IMR-90 (cell line): ENCODE data around the gene BTNL2.

Source experiments
- BHLHE40 ChIP-seq: fragments of 150-350 bp; IDR thresholded peaks from 2 replicates; pipeline ENCODE4 v1.6.1; 2016; ENCODE audit warnings: mild to moderate bottlenecking, low read depth, low read length
- CEBPB ChIP-seq: IDR thresholded peaks from 2 replicates; pipeline ENCODE4 v1.6.1; 2012; ENCODE audit warnings: low read depth, low read length, improper control_type of control experiment
- CHD1 ChIP-seq: IDR thresholded peaks from 2 replicates; pipeline ENCODE4 v1.6.1; 2012; ENCODE audit warnings: low read depth, low read length, improper control_type of control experiment
- CTCF ChIP-seq: conservative IDR thresholded peaks from 2 replicates; pipeline ENCODE4 v1.5.1; 2012; ENCODE audit warnings: mild to moderate bottlenecking, low read depth, low read length, improper control_type of control experiment
- ELK1 ChIP-seq: fragments of 150-350 bp; IDR thresholded peaks from 2 replicates; pipeline ENCODE4 v1.6.1; 2016; ENCODE audit warnings: low read depth, mild to moderate bottlenecking, low read length, moderate library complexity, borderline replicate concordance
- MAFK ChIP-seq: IDR thresholded peaks from 2 replicates; pipeline ENCODE4 v1.6.1; 2012; ENCODE audit warnings: low read depth, low read length, improper control_type of control experiment
- MAZ ChIP-seq: IDR thresholded peaks from 2 replicates; pipeline ENCODE4 v1.6.1; 2012; ENCODE audit warnings: low read depth, mild to moderate bottlenecking, low read length, improper control_type of control experiment, moderate library complexity, borderline replicate concordance
- POLR2A ChIP-seq: IDR thresholded peaks from 2 replicates; pipeline ENCODE4 v1.6.1; 2012; ENCODE audit warnings: mild to moderate bottlenecking, low read depth, low read length
- RCOR1 ChIP-seq: IDR thresholded peaks from 2 replicates; pipeline ENCODE4 v1.6.1; 2012; ENCODE audit warnings: mild to moderate bottlenecking, low read length, improper control_type of control experiment; ENCODE audit not compliant: insufficient replicate concordance
- RFX5 ChIP-seq: IDR thresholded peaks from 2 replicates; pipeline ENCODE4 v1.8.0; 2012; ENCODE audit warnings: low read depth, mild to moderate bottlenecking, low read length, moderate library complexity
- SMC3 ChIP-seq: fragments of 150-350 bp; IDR thresholded peaks from 2 replicates; pipeline ENCODE4 v1.6.1; 2016; ENCODE audit warnings: low read depth, mild to moderate bottlenecking, antibody characterized with exemption, low read length, moderate library complexity

- no peak for TF ChIP-seq CTCF
- TF ChIP-seq CEBPB: no peak
- no peak for TF ChIP-seq MAFK
- no peak for TF ChIP-seq RFX5
- no peak for TF ChIP-seq POLR2A
- TF ChIP-seq BHLHE40: no peak
- no peak for TF ChIP-seq CHD1
- no peak for TF ChIP-seq SMC3
- TF ChIP-seq ELK1: no peak
- TF ChIP-seq RCOR1: no peak
- TF ChIP-seq MAZ: no peak
These were observed 5.6 kb downstream of the BTNL2 start for GRCh38 chr6:32401284-32401963.
